NCI-H82 treated with DMSO at 0.1 percent for 48 hours (cell line): ENCODE measurements around the gene GDPD5.
"Not testable (repeated sequence)": the region's sequence is repeated elsewhere in the genome, so short reads cannot be mapped to it uniquely, and the experiment has no call there.

Experiments used
- DNase-seq: peaks from one replicate; lab custom pipeline; 2025; ENCODE audit not compliant: unreplicated experiment; lab: John Stamatoyannopoulos, UW

The GDPD5 gene

DNA sequence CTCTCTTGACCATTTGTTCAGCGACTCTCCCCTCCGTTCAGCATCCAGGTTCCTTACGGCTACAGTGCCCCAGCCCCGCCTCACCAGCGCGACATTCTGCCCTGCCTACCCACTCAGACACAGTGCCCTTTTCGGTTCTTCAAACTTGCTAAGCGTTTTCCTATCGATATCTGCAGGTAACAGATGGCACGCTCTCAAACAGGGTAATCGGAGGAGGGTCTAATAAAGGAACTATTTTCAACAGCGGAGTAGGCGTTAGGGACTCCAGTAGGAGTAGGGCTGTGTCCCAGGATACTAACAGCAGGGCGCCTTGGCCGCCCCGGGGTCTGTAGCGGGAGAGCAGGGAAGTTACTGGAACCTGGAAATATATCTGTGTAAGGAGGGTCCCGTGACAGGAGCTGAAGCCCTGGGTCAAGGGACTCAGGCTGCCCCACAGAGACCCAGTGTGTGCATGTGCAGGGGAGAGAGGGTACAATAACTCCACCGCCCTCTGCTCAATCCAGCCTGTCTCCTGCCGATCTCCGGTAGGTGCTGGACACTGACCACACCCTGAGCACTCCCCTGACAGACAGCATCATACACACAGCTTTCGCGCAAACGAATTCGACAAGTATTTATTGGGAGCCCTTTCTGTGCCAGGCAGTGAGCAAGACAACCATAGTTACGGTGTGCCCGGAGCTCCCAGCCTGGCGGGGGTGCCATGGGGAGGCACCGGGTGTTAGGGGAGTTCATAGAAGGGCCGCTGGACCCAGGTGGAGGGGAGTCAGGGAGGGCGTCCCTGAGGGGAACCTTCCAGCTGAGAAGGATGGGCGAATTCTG is 94.8 kb downstream of the GDPD5 start:
- DNase-seq = peak; percentile 27

DNA sequence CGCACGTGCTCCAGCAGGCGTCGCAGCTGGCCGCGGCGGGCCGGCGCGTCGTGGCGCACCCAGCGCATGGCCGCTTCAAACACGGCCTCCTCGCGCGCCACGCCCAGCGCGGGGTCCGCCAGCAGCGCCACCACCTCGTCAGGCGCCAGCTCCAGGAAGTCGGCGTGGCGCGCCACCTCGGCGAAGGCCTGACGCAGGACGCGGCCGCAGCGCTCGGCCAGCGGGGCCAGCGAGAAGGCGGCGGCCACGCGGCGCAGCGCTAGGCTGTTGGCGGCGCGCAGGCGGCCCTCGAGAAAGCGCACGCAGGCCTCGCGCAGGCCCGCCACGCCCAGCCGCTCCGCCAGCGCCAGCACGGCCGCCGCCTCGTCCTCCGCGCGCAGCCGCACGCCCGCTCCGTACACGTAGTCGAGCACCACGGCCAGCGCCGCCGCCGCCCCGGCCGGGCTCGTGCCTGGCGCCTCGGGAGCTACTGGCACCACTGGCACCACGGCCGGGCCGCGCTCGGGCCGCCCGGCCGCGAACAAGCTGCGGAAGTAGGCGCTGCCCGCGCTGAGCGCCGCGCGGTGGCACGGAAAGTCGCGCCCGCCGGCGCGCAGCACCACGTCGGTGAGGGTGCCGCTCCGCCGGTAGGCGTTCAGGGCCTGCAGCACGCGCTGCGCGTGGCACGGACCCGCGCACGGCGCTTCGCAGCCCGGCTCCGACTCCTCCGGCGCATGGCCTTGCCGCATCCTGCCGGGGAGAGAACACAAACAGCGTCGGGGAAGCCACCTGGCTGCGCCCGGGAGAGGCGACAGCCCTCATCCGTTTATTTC is 95.6 kb downstream of the GDPD5 start:
- DNase-seq = no peak

DNA sequence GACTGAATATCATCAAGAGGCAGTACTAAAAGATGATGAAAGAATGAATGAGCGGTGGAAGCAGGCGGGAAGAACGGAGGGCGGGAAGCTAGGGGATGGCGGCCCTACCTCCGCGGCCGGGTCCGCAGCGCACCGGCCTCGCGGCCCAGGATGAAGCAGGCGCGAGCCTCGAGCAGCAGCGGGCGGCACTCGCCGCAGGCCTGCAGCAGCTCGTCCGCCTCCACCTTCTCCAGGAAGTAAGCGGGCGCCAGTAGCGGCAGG is 96.2 kb downstream of the GDPD5 start:
- no peak for DNase-seq

DNA sequence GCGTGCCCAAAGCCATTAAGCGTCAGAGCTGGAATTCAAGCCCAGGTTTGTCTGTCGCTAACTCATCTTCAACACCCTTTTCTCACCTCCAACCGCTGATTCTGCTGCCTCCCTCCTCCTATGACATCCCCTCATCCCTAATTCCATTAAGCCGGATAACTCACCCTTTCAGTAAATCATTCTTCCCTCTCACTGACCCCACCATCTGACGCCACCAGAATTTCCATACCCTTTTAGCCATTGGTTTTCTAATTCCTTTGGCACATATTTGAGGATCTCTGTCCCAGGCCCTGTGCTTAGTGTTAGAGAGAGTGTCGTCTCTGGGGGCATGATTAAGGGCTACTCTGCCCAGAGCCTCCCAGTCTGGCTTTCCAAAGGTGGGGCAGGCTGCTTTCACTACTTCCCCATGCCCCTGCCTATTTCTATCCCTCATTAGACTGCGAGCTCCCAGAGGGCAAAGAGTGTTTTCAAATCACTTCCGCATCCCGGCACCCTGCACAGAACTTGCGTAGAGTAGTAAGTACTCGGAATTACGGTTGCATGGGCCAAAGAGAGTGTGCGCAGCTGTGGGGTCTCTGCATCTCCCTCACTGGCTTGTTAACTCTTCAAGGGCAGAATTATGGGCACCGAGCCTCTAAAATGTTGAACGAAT is 96.6 kb downstream of the GDPD5 start:
- peak; percentile 93 for DNase-seq

DNA sequence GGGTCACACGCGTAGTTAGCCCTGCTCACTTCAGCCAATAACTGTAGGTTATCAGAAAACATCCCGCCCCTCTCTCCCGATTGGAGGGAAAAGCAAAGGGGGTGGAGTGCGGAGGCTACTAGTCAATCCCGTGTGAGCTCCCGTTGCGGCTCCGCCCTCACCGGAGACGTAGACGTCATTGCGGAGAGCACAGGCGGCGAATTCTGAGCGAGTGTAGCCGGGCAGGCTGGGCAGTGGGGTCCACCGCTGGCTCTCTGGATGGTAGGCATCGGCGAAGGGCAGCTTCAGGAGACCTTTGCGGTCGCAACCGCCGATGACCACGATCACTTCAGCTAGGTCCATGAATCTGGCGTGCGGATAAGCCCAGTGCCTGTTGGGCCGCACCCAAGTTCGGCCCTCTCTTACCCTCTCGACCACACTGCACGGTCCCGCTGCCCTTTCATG is 97.4 kb downstream of the GDPD5 start:
- DNase-seq = peak; percentile 43

DNA sequence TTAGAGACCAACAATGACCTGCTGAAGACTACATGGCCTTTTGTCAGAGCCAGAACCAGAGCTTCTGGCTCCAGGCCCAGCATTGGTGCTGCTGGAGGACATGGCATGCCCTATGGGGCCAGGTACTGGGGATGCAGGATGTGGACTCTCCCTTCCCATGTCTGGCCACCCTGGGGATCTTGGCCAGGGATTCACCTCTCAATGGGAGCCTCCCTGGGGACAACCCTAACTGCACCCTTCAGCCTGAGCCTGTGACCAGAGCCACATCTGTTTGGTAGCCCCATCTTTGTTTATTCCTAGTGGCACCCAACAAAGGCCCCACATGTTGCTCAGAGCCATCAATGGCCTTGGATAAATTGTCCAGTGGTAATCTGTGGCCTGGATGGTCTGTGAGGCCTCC is 98.6 kb downstream of the GDPD5 start:
- no peak for DNase-seq

DNA sequence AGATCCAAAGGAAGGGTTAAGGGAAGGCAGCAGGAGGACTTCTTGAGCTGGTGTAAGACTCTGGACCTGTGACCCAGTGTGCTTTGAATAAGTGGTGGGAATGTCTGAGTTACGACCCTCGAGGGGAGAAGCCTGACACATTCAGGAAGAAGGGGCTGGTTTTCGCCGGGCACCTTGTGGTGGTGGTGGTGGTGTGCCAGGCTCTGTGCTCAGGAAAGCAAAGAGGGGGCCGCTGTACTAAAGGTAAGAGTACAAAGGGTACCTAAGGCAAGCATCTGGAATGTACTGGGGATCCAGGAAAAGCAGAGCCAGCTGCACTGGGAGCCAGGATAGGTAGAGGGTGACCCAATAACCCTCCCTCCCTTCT is 99.0 kb downstream of the GDPD5 start:
- no peak for DNase-seq

DNA sequence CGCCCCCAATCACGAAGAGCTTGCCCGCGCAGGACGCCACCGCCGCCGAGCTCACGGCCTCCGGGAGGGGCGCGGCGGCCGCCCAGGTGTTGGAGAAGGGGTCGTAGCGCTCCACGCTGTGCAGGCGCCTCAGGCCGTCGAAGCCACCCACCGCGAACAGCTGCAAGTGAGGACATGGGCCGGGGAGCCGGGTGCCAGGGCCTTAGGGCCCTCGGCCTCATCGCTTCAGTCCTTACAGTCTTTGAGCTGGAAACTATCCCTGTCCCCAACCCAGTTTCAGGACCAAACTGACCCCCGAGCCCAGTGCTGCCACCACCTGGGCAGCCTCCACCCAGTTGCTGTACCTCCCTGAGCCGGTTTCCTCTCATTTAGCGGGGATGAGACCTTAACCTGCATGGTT is 100.3 kb downstream of the GDPD5 start:
- no peak for DNase-seq

DNA sequence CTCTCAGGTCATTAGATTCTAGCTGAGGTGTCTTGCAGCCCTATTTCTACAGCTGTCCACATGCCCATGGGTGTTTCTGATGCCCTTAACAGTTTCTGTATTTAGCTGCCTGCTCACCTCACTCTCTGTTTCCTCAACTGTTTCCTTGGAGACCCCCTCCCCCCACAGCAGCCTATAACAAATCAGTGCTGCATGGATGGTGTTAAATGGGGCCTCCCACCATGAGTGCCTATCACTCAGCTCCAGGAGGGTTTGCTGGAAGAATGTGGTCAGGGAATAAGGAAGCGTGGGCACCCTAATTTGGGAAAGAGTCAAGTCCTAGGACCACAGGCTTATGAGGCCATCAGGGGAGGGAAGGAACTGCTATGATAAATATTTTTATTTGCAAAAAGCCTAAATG is 101.3 kb downstream of the GDPD5 start:
- DNase-seq = no peak

DNA sequence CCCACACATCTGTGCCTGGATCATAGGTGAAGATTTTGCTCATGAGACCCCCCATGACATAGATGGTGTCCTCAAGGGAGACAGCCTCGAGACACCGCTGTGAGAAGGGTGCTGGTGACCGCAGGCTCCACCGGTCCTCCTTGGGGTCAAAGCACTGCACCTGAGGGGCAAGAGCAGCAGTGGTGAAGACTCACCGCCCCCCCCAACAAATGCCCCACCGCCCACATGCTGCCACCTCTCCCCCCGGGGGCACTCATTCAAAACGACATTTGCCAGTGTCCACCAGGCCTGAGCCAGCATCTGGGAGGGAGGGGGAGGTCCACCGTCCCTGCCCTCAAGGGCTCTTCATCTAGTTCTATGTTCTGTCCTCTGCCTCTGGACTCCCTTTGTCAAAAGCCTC is 102.0 kb downstream of the GDPD5 start:
- no peak for DNase-seq

DNA sequence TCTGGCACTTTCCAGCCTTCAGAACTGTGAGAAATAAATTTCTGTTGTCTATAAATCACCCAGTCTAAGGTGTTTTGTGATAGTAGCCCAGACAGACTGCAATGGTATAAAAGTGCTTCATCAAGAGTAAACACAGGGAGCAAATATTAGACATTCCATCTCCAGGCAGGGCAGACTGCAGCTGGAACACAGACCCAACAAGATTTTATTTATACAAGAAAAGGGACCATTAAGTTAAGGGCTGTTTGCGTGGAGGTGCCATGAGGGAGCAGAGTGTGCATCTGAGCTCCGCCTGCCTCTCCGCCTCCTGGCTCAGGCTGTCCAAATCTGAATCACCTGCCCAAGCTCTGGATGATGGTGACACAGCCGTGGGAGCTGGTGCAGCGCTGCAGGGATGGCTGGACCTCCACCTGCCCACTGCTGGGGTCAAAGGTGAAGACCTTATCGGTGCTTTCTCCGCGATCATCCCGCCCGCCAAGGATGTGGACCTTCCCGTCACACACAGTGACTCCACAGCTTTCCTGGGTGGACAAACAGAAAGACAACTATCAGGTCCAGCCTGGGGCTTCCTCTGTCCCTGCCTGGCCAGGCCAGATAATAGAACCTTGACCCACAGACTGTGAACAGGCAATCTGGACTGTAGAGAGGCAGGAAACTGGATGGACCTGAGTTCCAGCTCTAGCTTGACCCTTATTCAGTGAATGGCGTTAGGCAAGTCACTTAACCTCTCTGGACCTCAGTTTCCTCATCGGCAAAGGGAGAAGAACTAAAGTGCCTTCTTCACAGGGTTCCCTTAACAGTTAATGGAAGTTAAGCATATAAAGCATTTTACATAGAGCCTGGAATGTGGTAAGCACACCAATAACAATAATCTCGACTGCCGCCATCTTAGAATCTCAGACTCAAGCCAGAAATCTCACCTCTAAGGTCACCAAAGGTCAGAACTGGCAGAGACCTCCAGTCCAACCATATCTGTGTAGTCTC is 103.2 kb downstream of the GDPD5 start:
- no peak for DNase-seq

DNA sequence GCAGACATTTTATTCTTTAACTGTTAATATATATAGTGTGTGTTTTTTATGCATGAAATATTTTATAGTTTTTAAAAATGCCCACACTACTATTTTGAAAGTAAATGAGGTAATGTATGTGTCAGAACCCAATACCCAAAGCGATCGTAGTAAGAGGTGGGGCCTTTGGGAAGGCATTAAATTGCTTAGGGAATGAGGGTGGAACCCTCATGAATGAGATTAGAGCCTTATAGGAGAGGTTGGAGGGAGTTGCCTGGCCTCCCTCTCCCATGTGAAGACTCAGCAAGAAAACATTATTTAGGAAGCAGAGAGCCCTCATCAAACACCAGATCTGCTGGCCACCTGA is 103.9 kb downstream of the GDPD5 start:
- DNase-seq = peak; percentile 8

DNA sequence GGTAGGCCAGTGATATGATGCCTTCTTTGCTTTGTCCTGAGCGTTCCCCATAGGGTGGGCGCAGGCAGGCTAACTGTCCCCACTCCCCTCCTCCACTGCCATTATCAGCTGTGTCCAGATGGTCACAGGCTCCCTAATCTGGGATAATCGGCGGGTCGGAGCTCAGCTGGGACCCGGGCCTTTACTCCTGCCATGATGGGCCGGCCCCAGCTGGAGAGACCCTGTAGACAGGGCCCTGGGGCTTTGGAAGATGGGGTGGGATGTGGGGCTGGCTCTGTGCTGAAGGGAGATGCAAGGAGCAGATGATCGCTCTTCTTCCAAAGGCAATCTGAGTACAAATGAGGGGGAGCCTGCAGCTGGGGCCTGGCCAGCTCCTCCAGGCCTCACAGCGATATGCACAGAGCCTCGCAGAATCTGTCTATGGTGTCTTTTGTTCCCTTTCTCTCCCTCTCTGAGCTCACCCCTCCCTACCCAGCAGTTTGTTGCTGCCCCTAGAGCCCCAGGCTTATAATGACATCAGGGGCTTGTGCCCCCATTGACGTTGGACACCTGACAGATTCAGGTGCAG is 104.6 kb downstream of the GDPD5 start:
- DNase-seq = peak; percentile 75

DNA sequence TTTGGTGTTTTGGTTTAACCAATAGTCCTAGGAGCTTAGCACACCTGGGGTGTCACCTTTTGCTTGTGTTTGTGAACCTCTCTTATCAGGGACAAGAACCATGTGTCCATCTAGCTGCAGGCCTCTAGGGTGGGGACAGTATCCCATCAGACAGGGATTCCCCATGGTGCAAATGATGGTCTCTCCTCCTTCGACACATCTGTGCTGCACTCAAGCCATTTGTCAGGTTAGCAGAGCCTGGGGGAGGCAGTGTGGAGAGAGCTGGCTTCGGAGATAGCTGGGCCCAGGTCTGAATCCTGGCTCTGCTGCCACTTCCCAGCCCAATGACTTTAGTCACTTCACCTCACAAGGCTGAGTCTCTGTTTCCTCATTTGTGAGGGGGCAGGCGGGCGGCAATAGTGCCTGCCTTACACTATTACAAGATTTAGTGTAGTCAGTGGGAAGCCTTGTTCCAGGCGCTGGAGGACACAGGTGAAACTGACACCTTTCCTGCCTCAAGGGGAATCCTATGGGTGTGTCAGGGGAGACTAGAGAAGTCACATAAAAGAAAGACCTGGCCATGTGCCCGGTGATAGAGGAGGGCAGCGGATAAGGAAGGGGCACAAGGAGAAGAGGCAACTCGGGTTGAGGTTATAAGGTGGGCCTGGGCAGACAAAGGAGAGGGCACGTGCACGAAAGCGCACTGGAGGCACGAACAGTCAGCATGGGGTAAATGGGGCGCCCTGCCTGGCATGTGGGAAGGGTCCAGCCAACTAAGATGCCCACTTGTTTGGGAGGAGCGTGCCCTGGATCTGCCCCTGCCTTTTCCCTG is 105.3 kb downstream of the GDPD5 start:
- DNase-seq = no peak

DNA sequence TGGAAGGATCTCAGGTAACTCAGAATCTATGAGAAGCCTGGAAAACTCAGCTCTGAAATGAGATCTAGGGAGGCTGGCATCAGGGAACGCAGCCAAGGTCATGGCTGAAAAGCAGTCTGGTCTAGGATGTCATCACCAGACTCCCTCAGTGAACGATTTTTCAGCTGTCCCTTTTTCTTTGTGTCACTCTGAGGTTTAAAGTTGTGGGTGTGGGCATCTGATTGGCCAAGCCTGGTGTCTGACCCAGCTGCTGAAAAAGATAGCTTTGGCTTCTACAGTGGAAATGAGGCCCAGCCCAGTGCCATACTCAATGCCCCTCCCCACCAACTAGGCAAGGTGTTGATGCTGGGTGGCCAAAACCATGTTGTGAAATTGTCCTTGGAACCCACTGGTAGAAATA is 111.9 kb downstream of the GDPD5 start:
- no peak for DNase-seq

DNA sequence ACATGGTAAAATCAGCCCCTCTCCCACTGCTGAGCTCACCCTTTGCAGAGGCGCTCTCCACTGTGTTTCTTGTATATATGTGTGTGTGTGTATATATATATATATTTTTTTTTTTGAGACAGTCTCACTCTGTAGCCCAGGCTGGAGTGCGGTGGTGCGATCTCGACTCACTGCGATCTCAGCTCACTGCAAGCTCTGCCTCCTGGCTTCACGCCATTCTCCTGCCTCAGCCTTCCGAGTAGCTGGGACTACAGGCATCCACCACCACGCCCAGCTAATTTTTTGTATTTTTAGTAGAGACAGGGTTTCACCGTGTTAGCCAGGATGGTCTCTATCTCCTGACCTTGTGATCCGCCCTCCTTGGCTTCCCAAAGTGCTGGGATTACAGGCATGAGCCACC is 112.6 kb downstream of the GDPD5 start:
- not testable (repeated sequence) for DNase-seq

DNA sequence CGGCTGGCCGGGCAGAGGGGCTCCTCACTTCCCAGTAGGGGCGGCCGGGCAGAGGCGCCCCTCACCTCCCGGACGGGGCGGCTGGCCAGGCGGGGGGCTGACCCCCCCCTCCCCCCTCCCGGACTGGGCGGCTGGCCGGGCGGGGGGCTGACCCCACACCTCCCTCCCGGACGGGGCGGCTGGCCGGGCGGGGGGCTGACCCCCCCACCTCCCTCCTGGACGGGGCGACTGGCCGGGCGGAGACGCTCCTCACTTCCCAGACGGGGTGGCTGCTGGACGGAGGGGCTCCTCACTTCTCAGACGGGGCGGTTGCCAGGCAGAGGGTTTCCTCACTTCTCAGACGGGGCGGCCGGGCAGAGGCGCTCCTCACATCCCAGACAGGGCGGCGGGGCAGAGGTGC is 115.8 kb downstream of the GDPD5 start:
- not testable (repeated sequence) for DNase-seq

DNA sequence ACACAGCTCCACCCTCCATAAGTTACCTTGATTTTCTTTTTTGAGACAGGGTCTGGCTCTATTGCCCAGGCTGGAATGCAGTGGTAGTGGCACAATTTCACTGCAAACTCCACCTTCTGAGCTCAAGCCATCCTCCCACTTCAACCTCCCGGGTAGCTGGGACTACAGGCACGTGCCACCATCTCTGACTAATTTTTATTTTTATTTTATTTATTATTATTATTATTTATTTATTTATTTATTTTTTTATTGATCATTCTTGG is 116.9 kb downstream of the GDPD5 start:
- DNase-seq = no peak

DNA sequence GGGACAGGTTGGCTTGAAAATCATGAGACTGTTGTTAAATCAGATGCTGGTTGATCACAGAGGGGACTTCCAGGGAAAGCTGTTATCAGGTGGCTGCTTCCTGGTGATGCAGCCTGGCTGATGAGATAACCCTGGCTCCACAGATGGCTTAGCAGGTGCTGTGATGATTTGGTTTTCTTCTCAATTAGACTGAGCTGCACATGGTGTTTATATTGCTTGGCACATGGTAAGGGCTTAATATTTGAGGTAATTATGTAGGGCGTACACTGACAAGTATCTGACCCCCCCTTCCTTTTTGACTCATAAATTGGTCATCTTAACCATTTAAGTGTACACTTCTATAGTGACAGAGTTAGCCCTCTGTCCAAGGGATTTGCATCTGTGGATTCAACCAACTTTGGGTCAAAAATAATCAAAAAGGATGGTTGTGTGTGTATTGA is 119.4 kb downstream of the GDPD5 start:
- peak; percentile 53 for DNase-seq

DNA sequence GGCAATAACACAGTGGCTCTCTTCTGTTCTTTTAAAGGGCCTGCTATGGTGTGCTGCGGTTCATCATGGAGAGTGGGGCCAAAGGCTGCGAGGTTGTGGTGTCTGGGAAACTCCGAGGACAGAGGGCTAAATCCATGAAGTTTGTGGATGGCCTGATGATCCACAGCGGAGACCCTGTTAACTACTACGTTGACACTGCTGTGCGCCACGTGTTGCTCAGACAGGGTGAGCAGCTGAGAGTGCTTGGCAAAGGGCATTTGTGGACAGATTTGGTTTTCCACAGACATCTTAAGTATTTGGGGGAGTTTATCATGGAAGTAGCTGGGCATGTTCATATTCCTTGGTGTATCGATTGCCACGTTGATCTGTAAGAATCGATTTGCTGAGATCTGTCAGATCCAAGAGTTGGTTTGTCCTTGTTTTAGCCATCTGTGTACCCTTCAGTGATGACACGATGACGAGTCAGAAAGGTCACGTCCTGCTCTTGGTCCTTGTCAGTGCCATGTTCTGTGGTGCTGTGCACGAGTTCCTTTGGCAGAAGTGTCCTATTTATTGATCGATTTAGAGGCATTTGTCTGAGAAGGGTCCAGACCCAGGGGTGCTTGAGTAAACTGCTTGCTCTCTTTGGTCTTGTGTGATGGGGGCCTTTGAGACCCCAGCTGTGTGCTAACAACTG is 121.6 kb downstream of the GDPD5 start:
- no peak for DNase-seq
